SH-SY5Y (cell line): ENCODE data around the gene GRID2.

Experiments
- GATA2 ChIP-seq: IDR thresholded peaks from 2 replicates; pipeline ENCODE4 v1.6.1; 2011; ENCODE audit warnings: mild to moderate bottlenecking, low read depth, low read length
- GATA3 ChIP-seq: IDR thresholded peaks from 2 replicates; pipeline ENCODE4 v1.6.1; 2011; ENCODE audit warnings: low read depth, mild to moderate bottlenecking, low read length, moderate library complexity

GRCh38 chr4:92962831-92963230 is 659.1 kb downstream of the GRID2 start:
- TF ChIP-seq GATA2 (no peak), GATA3 (no peak)
